Upper lobe of left lung (tissue), 6 donors: Measurements from ENCODE around the gene CDS2. TPM values are rescaled to one million over a fixed set of nuclear protein-coding genes. Genes with fewer than 3 reads are reported as not detected.

Source experiments
- ATAC-seq, 2 donors: fragments of 200-7000 bp; cut with Tn5 transposase; one replicate each; pipeline ENCODE4 v1.9.1; 2022; ENCODE audit warnings: mild to moderate bottlenecking in 2 of 2, moderate library complexity in 2 of 2; ENCODE audit not compliant: low FRiP score in 2 of 2
- DNase-seq, 2 donors: peaks; one replicate each; pipeline ENCODE4 v3.0.0-alpha.2; 2019 to 2020
- H3K27ac ChIP-seq, 4 donors: fragments of 200-600 bp; sonication (generic); one replicate each; pipeline ENCODE4 v1.5.1; 2016 to 2019
- H3K27me3 ChIP-seq, 4 donors: fragments of 200-600 bp; sonication (generic); one replicate each; pipeline ENCODE4 v1.5.1; 2017 to 2019
- H3K36me3 ChIP-seq, 4 donors: fragments of 200-600 bp; sonication (generic); one replicate each; pipeline ENCODE4 v1.5.1; 2016 to 2019
- H3K4me1 ChIP-seq, 4 donors: fragments of 200-600 bp; sonication (generic); one replicate each; pipeline ENCODE4 v1.5.1; 2018 to 2019
- H3K4me3 ChIP-seq, 4 donors: fragments of 200-600 bp; sonication (generic); one replicate each; pipeline ENCODE4 v1.5.1; 2017 to 2019; ENCODE audit warnings: mild to moderate bottlenecking in 2 of 4, moderate library complexity in 1 of 4
- H3K9me3 ChIP-seq, 4 donors: fragments of 200-600 bp; sonication (generic); one replicate each; pipeline ENCODE4 v1.5.1; 2018 to 2019
- CTCF ChIP-seq, 6 experiments: fragments of 450-650 bp in 4 of 6; fragments of 200-600 bp in 2 of 6; sonication (generic) in 2 of 6; IDR thresholded peaks; one replicate each; pipeline ENCODE4 v1.5.1; 2016 to 2019; ENCODE audit warnings: antibody characterized with exemption in 6 of 6
- EP300 ChIP-seq, 4 donors: sonication (generic); formaldehyde crosslinking; IDR thresholded peaks; one replicate each; pipeline ENCODE4 v1.5.1; 2017; ENCODE audit warnings: antibody characterized with exemption in 4 of 4, control low read depth in 2 of 4
- POLR2A ChIP-seq, 4 donors: fragments of 450-650 bp; IDR thresholded peaks; one replicate each; pipeline ENCODE4 v1.5.1; 2016 to 2017; ENCODE audit warnings: antibody characterized with exemption in 4 of 4, mild to moderate bottlenecking in 2 of 4
- POLR2AphosphoS5 ChIP-seq, 2 donors: sonication (generic); formaldehyde crosslinking; IDR thresholded peaks; one replicate each; pipeline ENCODE4 v1.5.1; 2017; ENCODE audit warnings: antibody characterized with exemption in 2 of 2
- WGBS, 2 donors: methylation state at CpG; one replicate each; pipeline ENCODE4 v1.1.5; 2017 to 2018; 5-methylcytosine and 5-hydroxymethylcytosine counted together
- total RNA-seq, 6 donors: library from RNA; depleted of rRNA in 4 of 6; stranded (reverse); fragments of >200 nt in 4 of 6; gene quantifications; one replicate each; pipeline versions ENCODE4 v1.1.0 to v1.2.1, GENCODE V29; 2016 to 2021
- donor health status: DM: no; HTN: no; CAD: no; lungs with moderate emphysema.
- donor health status: DM: no; HTN: yes; CAD: no; lungs with severe emphysema.

CDS2 gene
- total RNA-seq, 6 donors from 2014 or later, result 26.2 to 64.0 (median 40.6) TPM

GRCh38 chr20:5150226-5151076 lies 23.6 kb downstream of the CDS2 start:
- ATAC-seq (peak in 1 of 2 donors; percentile 56), DNase-seq (peak in 1 of 2 donors; percentile 19)
- Histone ChIP-seq H3K4me3 (no peak overlapping the region), H3K4me1 (peaks cover 34 to 74% (median 47%) of the 10 kb centered on the region in 4 donors), H3K27ac (peak overlapping the region in 1 of 4 donors; percentile 10), H3K36me3 (no peaks in the 10 kb centered on the region), H3K9me3 (no peaks in the 10 kb centered on the region), H3K27me3 (no peaks in the 10 kb centered on the region)
- WGBS, 2 donors, result 85 to 88% methylated on average over 13 of the region's 13 CpGs
- no peak for TF ChIP-seq EP300 (IDR thresholded peaks at IDR 0.05)
- no peak for TF ChIP-seq CTCF (IDR thresholded peaks at IDR 0.05)

- peaks cover 13 to 63% (median 33%) of the 10 kb centered on the region in 4 donors for H3K4me1 ChIP-seq
- H3K27me3 ChIP-seq, result no peaks in the 10 kb centered on the region
- no peaks in the 10 kb centered on the region for H3K9me3 ChIP-seq
- 90 to 94% methylated on average over 3 of the region's 3 CpGs for WGBS, 2 donors
- ATAC-seq (no peak), DNase-seq (no peak)
- H3K27ac ChIP-seq, result no peak overlapping the region
- no peaks in the 10 kb centered on the region for H3K36me3 ChIP-seq
- TF ChIP-seq EP300 (IDR thresholded peaks at IDR 0.05) (no peak), POLR2A (IDR thresholded peaks at IDR 0.05) (no peak), CTCF (IDR thresholded peaks at IDR 0.05) (no peak), POLR2AphosphoS5 (IDR thresholded peaks at IDR 0.05) (no peak)
- H3K4me3 ChIP-seq, result no peak overlapping the region
Observed at GRCh38 chr20:5153152-5153467, 26.3 kb downstream of the CDS2 start.

DNA sequence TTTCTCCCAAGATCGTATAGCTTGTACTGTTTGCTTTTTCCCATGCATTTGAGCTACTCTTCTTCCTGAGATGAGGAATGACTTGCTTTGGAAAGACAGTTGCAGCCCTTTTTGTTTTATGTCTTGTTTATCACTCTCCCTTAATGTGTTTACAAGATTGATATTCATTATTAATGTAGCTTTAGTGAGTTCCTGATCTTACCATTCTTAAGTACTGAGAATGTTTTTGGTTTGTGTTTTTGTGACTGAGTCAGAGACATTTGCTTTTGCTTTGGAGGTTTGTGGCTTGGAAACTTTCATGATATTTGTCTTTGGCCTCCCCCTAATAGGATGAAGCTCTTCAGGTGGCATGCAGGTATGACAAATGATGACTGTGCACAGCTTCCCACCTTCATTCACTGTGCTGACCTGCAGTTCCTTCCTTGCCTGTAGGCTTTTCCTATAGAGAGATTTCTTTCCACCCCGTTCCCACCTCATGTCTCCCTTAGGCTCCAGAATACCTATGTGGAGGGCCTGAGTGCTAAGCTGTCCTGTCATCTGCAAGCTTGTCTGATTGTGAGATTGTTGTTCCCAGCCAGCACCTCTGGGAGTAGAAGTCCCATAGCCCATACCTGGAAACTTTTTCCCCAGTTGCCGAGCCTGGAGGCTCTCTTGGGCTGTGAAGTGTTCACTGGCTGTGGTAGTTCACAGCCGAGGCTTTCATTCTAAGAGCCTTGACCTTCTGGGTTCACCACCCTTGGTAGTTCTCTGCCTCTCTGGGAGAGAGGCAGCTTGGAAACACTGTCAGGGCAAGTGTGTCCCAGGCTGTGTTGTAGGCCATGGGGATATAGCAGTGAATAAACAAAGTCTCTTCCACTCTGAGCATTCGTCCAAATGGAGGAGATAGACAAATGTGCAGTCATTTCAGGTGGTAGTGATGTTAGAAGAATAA lies 27.1 kb downstream of the CDS2 start:
- TF ChIP-seq POLR2AphosphoS5 (IDR thresholded peaks at IDR 0.05) (no peak), CTCF (IDR thresholded peaks at IDR 0.05) (no peak), POLR2A (IDR thresholded peaks at IDR 0.05) (no peak), EP300 (IDR thresholded peaks at IDR 0.05) (no peak)

GRCh38 chr20:5154543-5154925 lies 27.7 kb downstream of the CDS2 start:
- DNase-seq (no peak), ATAC-seq (no peak)
- H3K27me3 ChIP-seq, result no peaks in the 10 kb centered on the region
- H3K27ac ChIP-seq, result no peak overlapping the region
- no peaks in the 10 kb centered on the region for H3K9me3 ChIP-seq
- no peak for TF ChIP-seq POLR2A (IDR thresholded peaks at IDR 0.05)
- TF ChIP-seq EP300 (IDR thresholded peaks at IDR 0.05), result no peak
- no peak for TF ChIP-seq CTCF (IDR thresholded peaks at IDR 0.05)
- no peak for TF ChIP-seq POLR2AphosphoS5 (IDR thresholded peaks at IDR 0.05)
- 88 to 96% methylated on average over 6 of the region's 6 CpGs for WGBS, 2 donors
- H3K4me3 ChIP-seq, result no peak overlapping the region
- no peaks in the 10 kb centered on the region for H3K36me3 ChIP-seq
- peaks cover 8 to 55% (median 27%) of the 10 kb centered on the region in 4 donors for H3K4me1 ChIP-seq

More for the DNA sequence above, 27.1 kb downstream of the CDS2 start:
- Histone ChIP-seq H3K4me1 (peaks cover 8 to 56% (median 30%) of the 10 kb centered on the region in 4 donors), H3K27ac (no peak overlapping the region), H3K4me3 (no peak overlapping the region), H3K27me3 (no peaks in the 10 kb centered on the region), H3K9me3 (no peaks in the 10 kb centered on the region), H3K36me3 (no peaks in the 10 kb centered on the region)
- DNase-seq (no peak), ATAC-seq (no peak)
- WGBS, 2 donors, result 88 to 92% methylated on average over 5 of the region's 5 CpGs
